AG04449 (cell line): ENCODE measurements around the gene DNAH14.
"Not testable (repeated sequence)": the region's sequence is repeated elsewhere in the genome, so short reads cannot be mapped to it uniquely, and the experiment has no call there.

Source experiments
- CTCF ChIA-PET: fragments of 350-600 bp; formaldehyde crosslinking; extraction: SDS; loops from one replicate; lab custom pipeline; 2021; ENCODE audit warnings: antibody characterized with exemption; lab: Yijun Ruan, JAX
- POLR2A ChIA-PET: fragments of 400-600, 350-600 bp; formaldehyde crosslinking; extraction: SDS; loops from one replicate; lab custom pipeline; 2020; ENCODE audit warnings: antibody characterized with exemption, inconsistent platforms; lab: Yijun Ruan, JAX
- DNase-seq: peaks from one replicate; pipeline ENCODE4 v3.0.0-alpha.2; 2010; ENCODE audit warnings: low read depth, low spot score
- H3K4me3 ChIP-seq: 2 replicates; pipeline ENCODE4 v1.5.1; 2011; ENCODE audit warnings: low read depth, mild to moderate bottlenecking, control low read depth, low read length
- TF ChIP-seq, protein P1 (sequence below): IDR thresholded peaks from one replicate; pipeline ENCODE4 v1.5.1; 2011; ENCODE audit warnings: mild to moderate bottlenecking, moderate library complexity, low read length, control low read depth, inconsistent platforms; ENCODE audit not compliant: insufficient read depth; ENCODE audit errors: missing control alignments

The DNAH14 gene

DNA sequence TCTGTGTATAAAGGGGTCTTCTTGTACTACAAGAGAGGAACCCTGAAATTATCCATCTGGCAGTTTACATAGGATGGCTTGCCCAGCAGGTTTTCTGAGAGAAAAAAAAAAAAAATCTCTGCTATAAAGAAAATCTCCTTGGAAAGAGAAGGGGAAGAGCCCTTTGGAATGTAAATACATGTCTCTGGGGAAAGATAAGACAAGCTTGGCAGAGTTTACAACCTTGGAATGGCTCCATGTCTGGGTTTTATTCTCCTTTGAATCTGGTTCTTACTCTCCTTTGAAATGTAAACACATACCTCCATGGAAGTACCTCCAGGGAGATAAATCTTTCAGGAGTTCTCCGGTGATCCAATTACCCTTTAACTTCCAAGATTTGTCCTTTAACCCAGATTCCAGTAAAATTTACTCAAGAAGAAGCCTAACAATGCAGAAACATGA lies 45.1 kb upstream of the DNAH14 start:
- CTCF ChIA-PET: interaction anchor here (0.7 to 1.6 kb wide), 4 partner anchors 9 to 38 kb away, joined by 3 to 6 read pairs (median 4); no protein-coding TSS in a partner anchor
- POLR2A ChIA-PET: no interaction called here
- TF ChIP-seq, protein P1, sequence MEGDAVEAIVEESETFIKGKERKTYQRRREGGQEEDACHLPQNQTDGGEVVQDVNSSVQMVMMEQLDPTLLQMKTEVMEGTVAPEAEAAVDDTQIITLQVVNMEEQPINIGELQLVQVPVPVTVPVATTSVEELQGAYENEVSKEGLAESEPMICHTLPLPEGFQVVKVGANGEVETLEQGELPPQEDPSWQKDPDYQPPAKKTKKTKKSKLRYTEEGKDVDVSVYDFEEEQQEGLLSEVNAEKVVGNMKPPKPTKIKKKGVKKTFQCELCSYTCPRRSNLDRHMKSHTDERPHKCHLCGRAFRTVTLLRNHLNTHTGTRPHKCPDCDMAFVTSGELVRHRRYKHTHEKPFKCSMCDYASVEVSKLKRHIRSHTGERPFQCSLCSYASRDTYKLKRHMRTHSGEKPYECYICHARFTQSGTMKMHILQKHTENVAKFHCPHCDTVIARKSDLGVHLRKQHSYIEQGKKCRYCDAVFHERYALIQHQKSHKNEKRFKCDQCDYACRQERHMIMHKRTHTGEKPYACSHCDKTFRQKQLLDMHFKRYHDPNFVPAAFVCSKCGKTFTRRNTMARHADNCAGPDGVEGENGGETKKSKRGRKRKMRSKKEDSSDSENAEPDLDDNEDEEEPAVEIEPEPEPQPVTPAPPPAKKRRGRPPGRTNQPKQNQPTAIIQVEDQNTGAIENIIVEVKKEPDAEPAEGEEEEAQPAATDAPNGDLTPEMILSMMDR: no peak
- no peak overlapping the region for H3K4me3 ChIP-seq
- peak; percentile 31 for DNase-seq

DNA sequence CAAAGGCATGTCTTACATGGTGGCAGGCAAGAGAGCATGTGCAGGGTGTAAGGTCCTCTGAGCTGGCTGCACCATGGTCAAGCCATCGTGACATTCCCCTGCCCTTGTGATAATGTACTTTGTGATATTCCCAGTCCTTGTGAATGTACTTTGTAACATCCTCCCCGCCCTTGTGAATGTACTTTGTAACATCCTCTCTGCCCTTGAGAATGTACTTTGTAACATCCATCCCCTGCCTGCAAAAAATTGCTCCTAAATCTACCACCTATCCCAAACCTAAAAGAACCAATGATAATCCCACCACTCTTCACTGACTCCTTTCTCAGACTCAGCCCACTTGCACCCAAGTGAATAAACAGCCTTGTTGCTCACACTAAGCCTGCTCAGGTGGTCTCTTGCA lies 44.1 kb upstream of the DNAH14 start:
- CTCF ChIA-PET, H3K4me3 ChIP-seq, POLR2A ChIA-PET, DNase-seq: not testable (repeated sequence)

DNA sequence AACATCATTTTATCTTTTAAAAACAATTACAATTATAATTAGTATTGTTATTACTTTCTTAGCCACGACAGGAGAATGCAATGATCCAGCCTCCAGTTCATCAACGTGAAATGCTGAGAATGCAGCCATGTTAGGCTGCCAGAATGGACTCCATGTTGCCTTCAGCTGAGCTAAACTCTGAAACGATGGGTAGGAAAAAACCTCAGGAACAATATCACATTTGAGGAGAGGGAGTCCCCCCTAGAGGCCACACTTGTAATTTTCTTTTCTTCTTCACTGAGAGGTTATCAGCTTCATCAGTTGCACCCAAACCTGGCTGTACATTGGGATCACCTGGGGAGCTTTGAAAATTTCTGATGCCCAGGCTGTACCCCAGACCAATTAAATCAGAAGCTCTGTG lies 34.6 kb upstream of the DNAH14 start:
- no peak for DNase-seq
- CTCF ChIA-PET: interaction anchor here (0.6 to 5.8 kb wide), 32 partner anchors 10 to 594 kb away, joined by 3 to 82 read pairs (median 4); no protein-coding TSS in a partner anchor
- TF ChIP-seq, protein P1: peak; percentile 33
- POLR2A ChIA-PET: no interaction called here
- H3K4me3 ChIP-seq: no peak overlapping the region

DNA sequence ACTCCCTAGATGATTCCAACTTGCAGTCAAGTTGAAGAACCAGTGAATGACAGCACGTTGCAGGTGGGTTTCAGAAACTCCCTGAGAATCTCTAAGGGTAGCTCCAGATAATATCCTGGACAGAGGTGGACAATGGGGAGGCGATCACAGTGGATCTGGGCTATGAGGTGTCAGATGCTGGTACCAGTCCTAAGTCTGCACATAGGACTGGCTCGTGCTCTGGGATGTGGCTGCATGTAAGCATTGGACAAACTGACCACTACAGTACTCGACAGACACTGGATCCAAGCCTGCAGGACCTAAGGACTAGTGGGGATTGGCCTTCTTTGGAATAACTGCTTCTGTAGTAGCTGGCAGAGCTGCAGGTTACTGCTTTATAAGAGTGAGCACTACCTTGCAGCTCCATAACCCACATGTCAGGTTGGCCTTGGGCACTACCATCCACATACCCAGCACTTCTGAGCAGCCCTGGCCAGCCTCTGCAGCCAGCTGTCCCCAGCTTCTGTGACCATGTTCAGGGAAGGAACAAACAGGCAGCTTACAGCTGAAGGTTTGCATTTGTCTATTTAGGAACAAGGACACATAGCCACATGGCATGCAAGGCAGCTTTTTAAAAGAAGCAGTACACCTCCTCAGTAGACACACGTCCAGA lies 33.2 kb upstream of the DNAH14 start:
- CTCF ChIA-PET: interaction anchor here (1.5 to 5.8 kb wide), 8 partner anchors 10 to 439 kb away, joined by 6 to 82 read pairs (median 10); no protein-coding TSS in a partner anchor
- H3K4me3 ChIP-seq: no peak overlapping the region
- POLR2A ChIA-PET: no interaction called here
- TF ChIP-seq, protein P1: no peak
- DNase-seq: no peak

DNA sequence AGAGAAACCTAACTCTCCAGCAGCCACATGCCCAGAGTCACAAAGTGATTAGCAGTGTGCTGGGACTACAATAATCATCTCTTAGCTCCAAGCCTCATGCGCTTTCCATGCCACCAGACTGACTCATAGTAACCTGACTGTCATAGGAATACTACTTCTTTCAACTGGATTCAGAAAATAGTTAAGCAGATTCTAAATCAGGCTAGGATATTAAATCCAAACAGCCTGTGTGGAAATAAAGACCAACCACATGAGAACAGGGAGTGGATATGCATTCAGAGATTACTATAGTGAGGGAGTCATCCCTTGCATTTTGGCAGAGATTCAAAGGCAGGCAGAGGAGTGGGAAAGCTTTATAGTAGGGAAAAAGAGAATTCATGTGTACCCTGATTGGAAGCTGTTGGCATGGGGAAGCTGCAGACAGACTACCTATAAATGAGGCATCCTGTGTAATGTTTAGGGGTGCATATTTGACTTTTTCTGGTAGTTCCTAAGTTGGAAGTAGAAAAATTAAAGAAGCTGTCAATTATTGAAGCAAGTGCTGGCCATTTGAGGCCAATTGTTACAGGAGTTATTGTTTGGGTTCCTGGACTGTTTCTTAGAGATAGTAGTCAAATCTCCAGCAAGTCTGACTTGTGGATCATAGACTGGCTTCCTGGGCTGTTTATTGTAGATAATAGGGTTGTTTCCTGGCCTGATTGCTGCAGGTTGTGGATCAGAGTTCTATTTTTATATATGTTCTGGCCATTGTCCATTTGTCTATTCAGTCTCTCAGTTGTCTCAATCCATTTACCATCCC lies 31.7 kb upstream of the DNAH14 start:
- CTCF ChIA-PET: interaction anchor here (1.5 to 5.8 kb wide), 3 partner anchors 24 to 384 kb away, joined by 6 to 82 read pairs (median 7); no protein-coding TSS in a partner anchor
- POLR2A ChIA-PET: no interaction called here
- no peak overlapping the region for H3K4me3 ChIP-seq
- TF ChIP-seq, protein P1: no peak
- no peak for DNase-seq

DNA sequence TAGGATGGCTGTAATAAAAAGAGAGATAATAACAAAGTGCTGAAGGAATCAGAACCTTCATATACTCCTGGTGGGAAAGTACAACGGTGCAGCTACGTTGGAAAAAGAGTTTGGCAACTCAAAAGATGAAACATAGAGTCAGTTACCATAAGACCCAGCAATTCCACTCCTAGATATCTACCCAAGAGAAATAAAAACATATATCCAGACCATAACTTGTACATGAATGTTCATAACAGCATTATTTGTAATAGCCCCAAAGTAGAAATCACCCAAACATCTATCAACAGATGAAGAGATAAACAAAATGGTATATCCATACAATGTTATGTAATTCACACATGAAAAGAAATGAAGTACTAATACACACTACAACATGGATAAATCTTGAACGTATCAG lies 30.5 kb upstream of the DNAH14 start:
- TF ChIP-seq, protein P1: no peak
- DNase-seq: no peak
- ChIA-PET POLR2A (no interaction called here), CTCF (interaction anchor here (1.5 to 4.2 kb wide), 2 partner anchors 23 to 386 kb away, joined by 6 to 18 read pairs; no protein-coding TSS in a partner anchor)
- no peak overlapping the region for H3K4me3 ChIP-seq
